DMS53 (cell line): ENCODE measurements around the gene MRTO4.
"Not testable (repeated sequence)": the region's sequence is repeated elsewhere in the genome, so short reads cannot be mapped to it uniquely, and the experiment has no call there.

Source experiments
- DNase-seq: peaks from one replicate; lab custom pipeline; 2025; lab: John Stamatoyannopoulos, UW

MRTO4 gene

GRCh38 chr1:19270343-19270730 is 18.7 kb downstream of the MRTO4 start:
- peak; percentile 53 for DNase-seq

GRCh38 chr1:19272064-19272463 is 20.5 kb downstream of the MRTO4 start:
- no peak for DNase-seq

GRCh38 chr1:19273106-19273843 is 21.7 kb downstream of the MRTO4 start:
- no peak for DNase-seq

GRCh38 chr1:19273844-19274531 is 22.4 kb downstream of the MRTO4 start:
- not testable (repeated sequence) for DNase-seq

GRCh38 chr1:19274636-19275035 is 23.0 kb downstream of the MRTO4 start:
- no peak for DNase-seq

- DNase-seq, result no peak
These were observed 32.3 kb downstream of the MRTO4 start for GRCh38 chr1:19283891-19284290.

GRCh38 chr1:19284881-19285280 is 33.3 kb downstream of the MRTO4 start:
- DNase-seq, result no peak

GRCh38 chr1:19285366-19285765 is 33.8 kb downstream of the MRTO4 start:
- peak; percentile 60 for DNase-seq

GRCh38 chr1:19285807-19286206 is 34.2 kb downstream of the MRTO4 start:
- DNase-seq, result peak; percentile 65

GRCh38 chr1:19287436-19288185 is 36.0 kb downstream of the MRTO4 start:
- DNase-seq, result peak; percentile 75

GRCh38 chr1:19288324-19289241 is 37.0 kb downstream of the MRTO4 start, which contains the start of gene AKR7A3:
Gene AKR7A3 (minus strand): TSS chr1:19288770. CDS start chr1:19288709, 61 bp downstream.
- peak; percentile 93 for DNase-seq

- DNase-seq, result peak; percentile 74
These were observed 37.6 kb downstream of the MRTO4 start for GRCh38 chr1:19289244-19289643.

- DNase-seq, result no peak
These were observed 43.0 kb downstream of the MRTO4 start for GRCh38 chr1:19294638-19295037.

GRCh38 chr1:19300211-19300610 is 48.6 kb downstream of the MRTO4 start:
- DNase-seq, result no peak

- DNase-seq, result not testable (repeated sequence)
These were observed 52.5 kb downstream of the MRTO4 start for GRCh38 chr1:19304081-19304480.

- DNase-seq, result no peak
These were observed 54.3 kb downstream of the MRTO4 start for GRCh38 chr1:19305880-19306279.

GRCh38 chr1:19306941-19307340 is 55.3 kb downstream of the MRTO4 start:
- DNase-seq, result no peak

GRCh38 chr1:19307794-19308508 is 56.3 kb downstream of the MRTO4 start:
- no peak for DNase-seq

GRCh38 chr1:19308509-19308907 is 56.9 kb downstream of the MRTO4 start:
- DNase-seq, result no peak

GRCh38 chr1:19309123-19309813 is 57.7 kb downstream of the MRTO4 start:
- peak; percentile 45 for DNase-seq
